Activated CD8-positive, alpha-beta memory T cell treated with anti-CD3 and anti-CD28 coated beads for 1 hour (primary cell): Measurements from ENCODE around the gene PIK3R5.
"Not testable (repeated sequence)": the region's sequence is repeated elsewhere in the genome, so short reads cannot be mapped to it uniquely, and the experiment has no call there.

Source experiments
- DNase-seq, 2 donors: peaks; one replicate each; pipeline ENCODE4 v3.0.0-alpha.2; 2020; ENCODE audit warnings: low read depth in 1 of 2; ENCODE audit errors: extremely low read depth in 1 of 2

Gene PIK3R5

DNA sequence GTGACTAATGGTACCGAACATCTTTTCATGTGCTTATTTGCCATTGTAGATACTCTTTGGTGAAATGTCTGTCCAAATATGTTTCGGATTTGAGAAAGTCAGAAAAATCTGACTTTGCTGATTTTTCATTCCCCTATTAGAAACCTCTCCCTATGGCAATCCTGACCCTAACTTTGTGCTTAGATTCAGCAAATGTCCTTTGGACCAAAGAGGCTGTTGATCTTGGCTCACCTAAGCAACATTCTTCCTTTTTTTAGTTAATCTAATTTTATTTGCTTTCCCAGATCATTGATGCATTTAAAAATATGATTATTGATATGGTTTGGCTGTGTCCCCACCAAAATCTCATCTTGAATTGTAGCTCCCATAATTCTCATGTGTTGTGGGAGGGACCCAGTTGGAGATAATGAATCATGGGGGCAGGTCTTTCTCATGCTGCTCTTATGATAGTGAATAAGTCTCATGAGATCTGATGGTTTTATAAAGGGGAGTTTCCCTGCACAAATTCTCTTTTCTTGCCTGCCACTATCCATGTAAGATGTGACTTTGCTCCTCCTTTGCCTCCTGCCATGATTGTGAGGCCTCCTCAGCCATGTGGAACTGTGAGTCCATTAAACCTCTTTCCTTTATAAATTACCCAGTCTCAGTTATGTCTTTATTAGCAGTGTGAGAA, 22.9 kb upstream of the PIK3R5 start:
- DNase-seq = not testable (repeated sequence)

DNA sequence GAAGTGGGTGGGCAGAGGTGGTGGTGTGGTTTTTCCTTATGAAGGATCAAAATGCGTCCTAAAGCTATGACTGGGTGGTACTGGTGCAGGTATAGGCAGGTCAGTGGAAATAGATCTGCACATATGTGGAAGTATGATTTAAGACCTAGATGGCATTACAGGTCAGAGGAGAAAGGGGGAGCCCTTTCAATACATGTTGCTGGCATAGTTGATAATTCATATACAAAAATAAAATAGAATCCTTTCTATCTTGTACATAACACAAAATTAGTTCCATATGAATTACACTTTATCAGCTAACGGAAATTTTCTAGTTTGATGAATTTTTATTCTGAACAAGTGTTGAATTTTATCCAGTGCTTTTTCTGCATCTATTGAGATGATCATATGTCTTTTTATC, 20.8 kb upstream of the PIK3R5 start:
- no peak for DNase-seq

DNA sequence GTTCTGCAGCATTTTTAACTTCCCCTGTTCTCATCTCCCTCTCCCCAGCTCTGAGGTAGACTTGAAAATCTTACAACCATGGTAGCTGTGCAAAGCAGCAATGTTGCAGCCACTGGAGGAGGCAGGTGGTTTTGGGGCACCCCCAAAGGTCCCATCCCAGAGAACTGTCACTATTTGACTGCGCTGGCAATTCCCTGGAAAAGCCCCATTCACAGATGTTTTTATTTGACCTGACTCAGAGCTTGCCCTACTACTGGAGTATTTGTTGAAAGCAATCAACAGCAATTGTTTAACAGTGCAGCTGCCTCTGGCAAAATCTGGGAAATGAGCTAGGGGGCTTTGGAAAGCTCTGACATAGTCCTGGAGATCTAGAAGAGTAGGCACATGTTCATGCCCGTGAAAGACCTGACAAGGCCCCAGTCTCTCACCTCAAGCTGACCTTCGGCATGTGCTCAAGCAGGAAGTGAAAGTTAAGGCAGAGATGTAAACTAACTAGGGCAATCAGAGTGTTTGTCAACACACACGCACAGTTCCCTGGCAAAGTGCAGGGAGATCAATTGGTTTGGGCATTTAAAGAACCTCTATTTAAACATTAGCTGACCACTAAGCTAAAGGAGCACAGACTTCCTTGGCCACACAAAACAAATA, 19.7 kb upstream of the PIK3R5 start:
- DNase-seq = no peak

- not testable (repeated sequence) for DNase-seq
Observed at GRCh38 chr17:8984225-8984624, 18.7 kb upstream of the PIK3R5 start.

GRCh38 chr17:8981443-8981842, 15.9 kb upstream of the PIK3R5 start:
- no peak for DNase-seq

DNA sequence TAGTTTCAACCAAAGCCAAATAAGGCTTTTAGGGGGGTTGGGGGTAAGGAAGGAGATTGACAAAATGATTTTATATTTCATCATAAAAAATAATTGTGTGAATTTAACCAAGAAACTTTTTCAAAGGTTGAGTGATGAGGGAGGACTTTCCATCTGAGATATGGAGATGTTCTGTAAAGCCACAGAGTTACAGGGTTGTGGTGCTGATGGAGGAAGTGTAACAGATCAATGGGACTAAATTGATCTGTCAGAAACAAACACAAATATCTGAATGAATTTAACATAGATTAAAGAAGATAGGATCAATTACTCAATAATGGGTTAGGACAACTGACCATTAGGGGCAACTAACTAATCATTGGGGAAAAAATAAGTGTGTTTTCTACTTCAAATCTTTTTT, 14.2 kb upstream of the PIK3R5 start:
- DNase-seq = no peak

DNA sequence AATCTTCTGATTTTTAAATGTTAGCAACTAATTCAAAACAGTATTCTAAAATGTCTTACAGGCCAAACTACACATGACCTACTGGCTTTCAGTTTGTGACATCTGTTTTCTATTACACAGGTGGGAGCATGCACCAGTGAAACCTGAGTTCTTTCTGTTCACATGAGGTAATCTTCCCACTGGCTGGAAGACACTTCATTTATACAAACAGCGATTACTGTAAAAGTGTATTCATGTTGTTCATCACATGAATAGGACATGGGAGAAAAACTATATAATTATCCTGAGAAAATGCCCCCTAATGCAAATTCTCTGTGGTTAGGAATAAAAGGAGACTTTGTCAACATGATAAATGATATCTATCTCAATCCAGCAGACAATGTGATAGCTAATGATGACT, 11.1 kb upstream of the PIK3R5 start:
- no peak for DNase-seq

DNA sequence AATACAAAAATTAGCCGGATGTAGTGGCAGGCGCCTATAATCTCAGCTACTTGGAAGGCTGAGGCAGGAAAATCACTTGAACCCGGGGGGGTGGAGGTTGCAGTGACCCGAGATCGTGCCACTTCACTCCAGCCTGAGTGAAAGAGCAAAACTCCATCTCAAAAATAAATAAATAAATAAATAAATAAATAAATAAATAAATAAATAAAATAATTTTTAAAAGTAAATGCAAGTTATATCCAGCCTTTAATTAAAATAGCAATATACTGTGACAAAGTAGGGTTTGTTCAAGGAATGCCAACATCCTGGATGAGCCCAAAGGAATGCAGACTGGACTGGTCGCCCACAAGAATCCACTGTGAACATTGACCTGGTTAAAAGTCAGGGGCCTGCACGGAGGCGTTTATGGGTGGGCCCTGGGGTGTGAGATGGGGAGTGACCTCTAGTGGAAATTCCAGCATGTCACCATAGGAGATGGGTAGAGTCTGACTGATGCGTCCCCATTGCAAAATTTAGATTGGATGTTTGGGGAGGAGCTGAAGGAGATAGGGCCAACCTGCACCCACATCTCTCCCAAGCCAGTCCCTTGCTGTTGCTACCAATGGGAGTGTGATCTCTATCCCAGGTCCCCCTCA, 9.7 kb upstream of the PIK3R5 start:
- no peak for DNase-seq

GRCh38 chr17:8969901-8970300, 4.4 kb upstream of the PIK3R5 start:
- no peak for DNase-seq

GRCh38 chr17:8968503-8968902, 3.0 kb upstream of the PIK3R5 start:
- no peak for DNase-seq

- no peak for DNase-seq
Observed at GRCh38 chr17:8967861-8968260, 2.4 kb upstream of the PIK3R5 start.

DNA sequence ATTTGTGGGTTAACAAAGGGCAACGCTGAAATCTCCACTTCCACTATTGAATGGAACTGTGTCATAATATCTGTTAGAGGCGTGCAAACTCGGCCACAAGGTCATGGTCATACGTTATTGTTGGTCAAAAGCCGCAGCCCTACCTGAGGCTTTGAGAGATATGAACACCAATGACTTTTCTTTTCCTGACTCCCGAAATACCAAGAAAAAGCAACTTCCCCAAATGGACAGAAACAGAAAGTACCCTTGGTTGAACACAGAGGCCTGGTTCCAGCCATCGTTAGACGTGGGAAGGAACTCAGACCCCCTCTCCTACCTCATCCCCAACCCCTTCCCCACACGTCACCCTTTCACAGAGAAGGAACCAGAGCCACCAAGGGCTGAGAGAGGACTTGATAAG, 1.4 kb upstream of the PIK3R5 start:
- no peak for DNase-seq

GRCh38 chr17:8964801-8965393, 610 bp downstream of the PIK3R5 start:
- no peak for DNase-seq

DNA sequence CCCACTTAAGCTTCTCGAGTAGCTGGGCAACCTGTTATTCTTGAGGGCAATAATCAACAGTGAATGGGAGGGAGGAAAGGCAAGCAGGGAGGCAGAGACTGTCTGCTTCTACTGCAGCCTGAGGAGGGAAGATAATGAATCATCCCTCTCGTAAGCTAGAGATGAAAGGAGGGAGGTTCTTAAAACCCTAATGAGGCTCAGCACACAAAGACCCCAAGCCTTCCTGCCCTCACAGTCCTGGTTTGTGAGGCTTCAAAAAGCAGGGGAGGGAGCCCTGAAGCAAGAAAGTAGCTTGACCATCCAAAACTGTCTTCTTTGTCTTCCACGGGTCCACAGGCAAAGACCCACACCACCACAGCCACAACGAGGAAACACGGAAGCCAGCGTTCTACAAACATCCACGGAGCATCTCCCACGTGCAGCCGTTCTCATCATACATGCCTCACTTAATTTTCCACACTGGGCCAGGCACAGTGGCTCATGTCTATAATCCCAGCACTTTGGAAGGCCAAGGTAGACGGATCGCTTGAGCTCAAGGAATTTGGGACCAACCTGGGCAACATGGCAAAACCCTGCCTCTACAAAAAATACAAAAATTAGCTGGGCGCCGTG, 1.8 kb downstream of the PIK3R5 start:
- DNase-seq = no peak

- DNase-seq = no peak
Observed at GRCh38 chr17:8963014-8963413, 2.5 kb downstream of the PIK3R5 start.

DNA sequence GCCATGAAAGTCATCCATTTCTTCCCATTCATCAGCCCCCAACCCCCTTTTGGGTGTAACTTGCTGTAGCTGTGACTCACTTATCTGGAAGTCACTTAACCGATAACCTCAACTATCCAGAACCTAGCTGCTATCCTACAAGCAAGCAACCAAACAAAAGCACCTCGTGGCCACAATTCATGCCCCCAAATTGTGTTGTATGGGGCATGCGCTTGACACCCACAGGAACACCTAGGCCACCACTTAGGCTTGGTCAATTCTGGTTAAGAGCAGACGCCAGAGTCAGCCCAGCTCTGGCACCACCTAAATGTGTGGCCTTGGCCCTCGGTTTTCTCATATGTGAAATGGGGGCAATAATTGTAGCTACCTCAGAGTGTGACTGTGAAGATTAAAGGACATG, 3.7 kb downstream of the PIK3R5 start:
- DNase-seq = no peak

DNA sequence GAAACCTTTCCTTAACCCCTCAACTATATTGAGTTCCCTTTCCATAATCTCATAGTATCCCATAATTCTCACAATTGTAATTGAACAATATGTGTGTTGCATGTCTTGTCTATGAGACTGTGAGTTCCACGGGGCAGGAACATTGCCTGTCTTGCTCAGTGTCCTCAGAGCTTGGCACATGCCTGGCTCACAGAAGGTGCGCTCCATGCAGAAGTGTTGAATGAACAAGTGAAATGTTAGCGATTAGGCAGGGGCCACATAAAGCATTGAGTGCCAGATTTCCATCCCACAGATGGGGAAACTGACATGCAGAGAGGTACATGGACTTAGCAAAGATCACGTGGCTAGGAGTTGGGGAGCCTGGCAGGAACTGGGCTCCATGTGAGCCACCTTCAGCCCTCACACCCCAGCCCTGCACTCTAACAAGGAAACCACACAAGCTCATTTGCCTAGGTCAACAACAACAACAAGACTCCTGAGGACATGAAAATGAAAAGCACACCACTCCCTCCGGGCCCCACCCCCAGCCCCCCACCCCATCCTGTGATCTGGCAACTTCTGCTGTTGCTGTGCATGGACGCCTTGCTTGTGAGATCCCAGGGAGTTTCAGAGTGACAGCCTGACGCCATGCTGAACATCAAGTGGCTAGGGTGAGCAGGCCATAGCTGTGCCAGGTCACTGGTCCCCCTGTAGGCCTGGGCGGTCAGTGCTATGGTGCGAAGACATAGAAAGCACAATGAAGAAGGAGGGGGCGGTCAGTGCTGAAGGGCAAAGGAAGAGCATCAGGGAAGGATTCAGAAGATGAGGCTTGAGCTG, 5.0 kb downstream of the PIK3R5 start:
- DNase-seq = no peak

- DNase-seq = no peak
Observed at GRCh38 chr17:8959312-8959918, 6.1 kb downstream of the PIK3R5 start.

DNA sequence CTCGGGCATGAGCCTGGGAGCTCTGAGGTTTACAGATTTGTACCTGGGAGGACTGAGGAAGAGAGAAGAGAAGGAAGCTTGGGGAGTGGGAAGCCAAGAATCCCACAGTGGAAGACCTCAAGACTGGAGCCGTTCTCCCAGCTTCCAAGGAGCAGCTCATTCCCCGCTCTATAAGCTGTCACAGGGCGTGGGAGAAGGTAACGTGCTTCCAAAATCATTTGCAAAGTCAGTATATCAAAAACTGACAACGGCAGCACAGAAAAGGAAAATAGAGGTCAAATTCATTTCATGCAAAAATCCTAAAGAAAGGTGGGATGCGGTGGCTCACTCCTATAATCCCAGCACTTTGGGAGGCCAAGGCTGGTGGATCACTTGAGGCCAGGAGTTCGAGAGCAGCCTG, 7.8 kb downstream of the PIK3R5 start:
- DNase-seq = no peak

DNA sequence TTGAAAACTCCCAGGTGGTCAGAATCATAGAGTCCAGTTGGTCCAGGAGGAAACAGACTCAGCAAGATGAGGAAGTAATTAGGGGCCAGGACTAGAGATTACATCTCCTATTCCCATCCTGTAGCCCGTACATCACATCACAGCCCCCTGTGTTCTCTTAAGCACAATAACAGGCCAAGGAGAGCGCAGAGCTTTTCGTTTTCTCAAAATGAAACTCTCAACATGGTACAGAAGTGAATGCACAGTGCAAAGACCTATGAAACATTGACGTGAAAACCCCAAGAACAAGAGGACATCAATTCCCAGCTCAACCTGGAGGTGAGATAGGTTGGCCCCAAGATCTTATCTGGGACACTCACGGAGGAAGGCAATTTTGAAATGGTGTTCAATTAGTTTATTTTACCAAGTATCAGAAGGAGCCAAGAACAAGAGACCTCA, 9.0 kb downstream of the PIK3R5 start:
- no peak for DNase-seq
